ENCODE measurements around the gene IL1RAP.
A peak's percentile ranks its signal among the peaks of the same experiment; 100 is the strongest.

Gene IL1RAP

DNA sequence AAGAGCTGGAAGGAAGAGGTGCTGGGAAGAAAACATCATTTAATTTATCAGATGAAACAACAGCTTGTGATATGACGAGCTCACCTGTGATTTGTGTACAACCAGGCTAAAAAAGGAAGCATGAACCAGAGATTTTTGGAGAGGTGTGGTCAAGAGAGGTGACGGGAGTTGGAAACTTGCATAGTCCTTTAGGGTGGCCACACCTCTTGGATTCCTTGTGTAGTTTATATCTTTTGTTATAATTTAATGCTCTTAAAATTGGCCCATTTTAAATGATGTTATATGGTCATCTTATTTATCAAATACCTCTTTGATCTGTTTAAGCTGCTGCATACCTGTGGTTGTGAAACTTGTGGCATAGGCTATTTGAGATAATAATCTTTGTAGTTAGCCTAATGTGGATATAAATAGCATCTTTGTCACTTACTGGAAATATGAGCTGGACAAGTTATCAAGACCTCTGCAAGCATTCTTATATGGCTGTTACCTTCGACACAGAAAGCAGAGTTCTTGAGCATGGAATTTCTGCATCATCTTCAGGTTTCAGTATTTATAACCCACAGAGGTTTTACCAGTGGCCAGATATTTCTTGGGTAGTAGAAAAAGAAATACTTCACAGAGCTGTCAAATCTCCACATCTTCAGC lies 49.1 kb downstream of the IL1RAP start:
- DNase-seq (ENCODE audit: low read depth) = no peak
- TF ChIP-seq, protein P1, sequence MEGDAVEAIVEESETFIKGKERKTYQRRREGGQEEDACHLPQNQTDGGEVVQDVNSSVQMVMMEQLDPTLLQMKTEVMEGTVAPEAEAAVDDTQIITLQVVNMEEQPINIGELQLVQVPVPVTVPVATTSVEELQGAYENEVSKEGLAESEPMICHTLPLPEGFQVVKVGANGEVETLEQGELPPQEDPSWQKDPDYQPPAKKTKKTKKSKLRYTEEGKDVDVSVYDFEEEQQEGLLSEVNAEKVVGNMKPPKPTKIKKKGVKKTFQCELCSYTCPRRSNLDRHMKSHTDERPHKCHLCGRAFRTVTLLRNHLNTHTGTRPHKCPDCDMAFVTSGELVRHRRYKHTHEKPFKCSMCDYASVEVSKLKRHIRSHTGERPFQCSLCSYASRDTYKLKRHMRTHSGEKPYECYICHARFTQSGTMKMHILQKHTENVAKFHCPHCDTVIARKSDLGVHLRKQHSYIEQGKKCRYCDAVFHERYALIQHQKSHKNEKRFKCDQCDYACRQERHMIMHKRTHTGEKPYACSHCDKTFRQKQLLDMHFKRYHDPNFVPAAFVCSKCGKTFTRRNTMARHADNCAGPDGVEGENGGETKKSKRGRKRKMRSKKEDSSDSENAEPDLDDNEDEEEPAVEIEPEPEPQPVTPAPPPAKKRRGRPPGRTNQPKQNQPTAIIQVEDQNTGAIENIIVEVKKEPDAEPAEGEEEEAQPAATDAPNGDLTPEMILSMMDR (conservative IDR thresholded peaks at IDR 0.05; ENCODE audit: control insufficient read depth, insufficient read depth, low read depth, low read length) = no peak
- no peak overlapping the region for H3K4me3 ChIP-seq (ENCODE audit: control insufficient read depth, low read depth, low read length)

DNA sequence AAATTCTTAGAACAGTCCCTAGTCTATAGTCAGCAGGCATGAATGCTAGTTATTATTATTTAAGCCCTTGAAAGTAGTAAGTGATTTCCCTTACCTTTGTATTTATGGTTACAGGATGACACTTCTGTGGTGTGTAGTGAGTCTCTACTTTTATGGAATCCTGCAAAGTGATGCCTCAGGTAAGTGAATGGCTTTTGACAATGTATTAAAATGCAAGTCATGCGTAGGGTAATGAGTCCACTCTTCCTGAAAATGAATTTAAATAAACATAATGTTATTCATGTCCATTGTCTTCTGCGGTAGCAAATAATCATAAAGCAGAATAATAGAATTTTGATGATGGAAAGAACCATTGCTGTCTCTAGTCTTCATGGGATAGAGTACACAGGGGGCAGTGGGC lies 50.3 kb downstream of the IL1RAP start:
- no peak overlapping the region for H3K4me3 ChIP-seq (ENCODE audit: control insufficient read depth, low read depth, low read length)
- TF ChIP-seq, protein P1 (conservative IDR thresholded peaks at IDR 0.05; ENCODE audit: control insufficient read depth, insufficient read depth, low read depth, low read length) = no peak
- DNase-seq (ENCODE audit: low read depth) = no peak

GRCh38 chr3:190566043-190566933 lies 52.4 kb downstream of the IL1RAP start:
- TF ChIP-seq, protein P1 (conservative IDR thresholded peaks at IDR 0.05; ENCODE audit: control insufficient read depth, insufficient read depth, low read depth, low read length) = no peak
- no peak overlapping the region for H3K4me3 ChIP-seq (ENCODE audit: control insufficient read depth, low read depth, low read length)
- peak; percentile 100 for DNase-seq (ENCODE audit: low read depth)

DNA sequence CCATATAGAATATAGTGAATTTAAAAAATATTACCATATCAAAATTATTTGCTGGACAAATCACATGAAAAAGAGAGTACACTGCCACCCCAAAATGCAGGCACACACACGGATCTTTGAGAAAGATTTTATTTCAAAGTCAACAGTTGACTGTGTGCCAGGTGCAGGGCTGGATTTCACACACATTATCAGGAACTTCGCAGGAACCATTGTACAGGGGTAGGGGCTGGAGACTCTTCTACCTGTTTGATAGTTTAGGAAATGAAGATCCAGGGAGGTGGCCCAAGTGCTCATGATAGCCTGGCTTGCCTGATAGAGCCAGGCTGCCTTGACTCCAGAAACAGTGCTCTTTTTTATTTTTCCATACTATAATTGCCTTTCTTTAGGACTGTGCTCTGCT lies 54.2 kb downstream of the IL1RAP start:
- H3K4me3 ChIP-seq (ENCODE audit: control insufficient read depth, low read depth, low read length) = no peak overlapping the region
- no peak for DNase-seq (ENCODE audit: low read depth)
- TF ChIP-seq, protein P1 (conservative IDR thresholded peaks at IDR 0.05; ENCODE audit: control insufficient read depth, insufficient read depth, low read depth, low read length) = no peak

DNA sequence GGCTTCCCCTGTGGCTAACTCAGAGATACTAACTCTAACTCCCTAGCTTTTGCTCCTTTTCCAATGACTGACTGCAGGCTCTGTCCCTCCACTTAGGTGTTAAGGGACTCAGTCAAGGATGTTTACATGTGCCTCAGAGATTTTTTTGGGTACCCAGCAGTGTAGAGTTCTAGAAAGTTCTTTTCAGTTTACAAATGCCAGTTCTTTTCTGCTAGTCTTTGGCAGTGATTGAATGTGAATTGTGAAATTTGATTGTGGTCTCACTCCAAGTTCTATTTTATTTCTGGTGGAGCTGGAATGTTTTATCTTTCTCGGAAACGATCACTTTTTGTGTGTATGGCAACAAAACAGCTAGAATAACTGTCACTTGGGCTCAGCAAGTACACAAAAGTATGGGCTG lies 60.6 kb downstream of the IL1RAP start:
- TF ChIP-seq, protein P1 (conservative IDR thresholded peaks at IDR 0.05; ENCODE audit: control insufficient read depth, insufficient read depth, low read depth, low read length) = no peak
- DNase-seq (ENCODE audit: low read depth) = no peak
- H3K4me3 ChIP-seq (ENCODE audit: control insufficient read depth, low read depth, low read length) = no peak overlapping the region

DNA sequence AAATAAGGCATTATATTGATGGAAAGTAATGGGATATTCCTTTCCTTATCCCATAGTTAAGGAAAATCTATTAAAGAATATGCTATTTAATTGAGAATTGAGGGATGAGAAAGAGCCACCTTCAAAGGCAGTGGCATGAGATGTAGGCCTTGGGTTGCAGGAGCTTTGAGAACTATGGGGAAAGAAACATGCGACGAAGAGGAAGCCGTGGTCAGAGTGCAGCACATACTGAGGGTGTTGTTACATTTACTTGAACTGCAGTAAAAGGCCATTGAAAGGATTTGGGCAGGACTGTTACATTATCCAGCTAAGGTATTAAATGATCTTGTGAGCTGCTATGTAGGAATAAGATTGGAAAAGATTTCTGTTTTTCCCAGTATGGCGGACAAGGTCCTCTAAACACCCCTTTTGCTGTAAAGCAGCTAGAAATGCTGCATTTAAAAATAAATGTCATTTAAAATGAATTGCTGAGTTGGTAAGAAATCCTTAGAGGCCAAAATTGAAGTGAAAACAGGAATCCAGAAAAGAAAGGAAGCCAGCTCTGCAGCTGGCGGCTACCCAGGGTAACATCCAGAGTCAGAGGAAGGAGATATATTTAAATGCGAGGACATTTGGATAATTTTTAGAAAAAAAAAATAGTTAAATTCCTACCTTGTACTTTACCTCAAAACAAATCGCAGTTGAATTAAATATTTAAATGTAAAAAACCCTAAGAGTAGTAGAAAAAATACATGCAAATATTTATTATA lies 61.7 kb downstream of the IL1RAP start:
- no peak overlapping the region for H3K4me3 ChIP-seq (ENCODE audit: control insufficient read depth, low read depth, low read length)
- DNase-seq (ENCODE audit: low read depth) = no peak
- TF ChIP-seq, protein P1 (conservative IDR thresholded peaks at IDR 0.05; ENCODE audit: control insufficient read depth, insufficient read depth, low read depth, low read length) = no peak

Data from fibroblast of mammary gland (primary cell).